OCI-LY1 (cell line): ENCODE measurements around the gene GSTM1.
"Not testable (repeated sequence)": the region's sequence is repeated elsewhere in the genome, so short reads cannot be mapped to it uniquely, and the experiment has no call there.

Experiments used
- H2AFZ ChIP-seq: fragments of 200-600 bp; sonication (generic), shearing (Covaris generic); 2 replicates; pipeline ENCODE4 v1.6.0; 2014; ENCODE audit warnings: antibody characterized with exemption, mild to moderate bottlenecking, low read length
- H3F3A ChIP-seq: fragments of 200-600 bp; sonication (generic), shearing (Covaris generic); 2 replicates; pipeline ENCODE4 v1.6.0; 2014; ENCODE audit warnings: mild to moderate bottlenecking, antibody characterized with exemption, low read length, moderate library complexity; ENCODE audit not compliant: insufficient read depth
- H3K27ac ChIP-seq: fragments of 200-600 bp; sonication (generic); 2 replicates; pipeline ENCODE4 v1.5.1; 2014; ENCODE audit warnings: low read length, mixed run types, mild to moderate bottlenecking, low read depth; ENCODE audit not compliant: poor library complexity, severe bottlenecking
- H3K27me3 ChIP-seq: fragments of 200-600 bp; sonication (generic); 2 replicates; pipeline ENCODE4 v1.6.0; 2014; ENCODE audit warnings: antibody characterized with exemption, mild to moderate bottlenecking, low read length, moderate library complexity; ENCODE audit not compliant: insufficient read depth
- H3K36me3 ChIP-seq: fragments of 200-600 bp; sonication (generic); 2 replicates; pipeline ENCODE4 v1.6.1; 2014; ENCODE audit warnings: mild to moderate bottlenecking, antibody characterized with exemption, low read length, moderate library complexity, mixed read lengths; ENCODE audit not compliant: insufficient read depth
- H3K4me1 ChIP-seq: fragments of 200-600 bp; sonication (generic); 2 replicates; pipeline ENCODE4 v1.5.1; 2014; ENCODE audit warnings: mild to moderate bottlenecking, low read length, moderate library complexity; ENCODE audit not compliant: insufficient read depth, severe bottlenecking
- H3K4me2 ChIP-seq: fragments of 200-600 bp; sonication (generic), shearing (Covaris generic); 2 replicates; pipeline ENCODE4 v1.6.1; 2014; ENCODE audit warnings: low read length
- H3K4me3 ChIP-seq: fragments of 200-600 bp; sonication (generic); 2 replicates; pipeline ENCODE4 v1.5.1; 2014; ENCODE audit warnings: low read length, low read depth, mild to moderate bottlenecking, mixed read lengths; ENCODE audit not compliant: poor library complexity, severe bottlenecking
- H3K79me2 ChIP-seq: fragments of 200-600 bp; shearing (Covaris generic); 2 replicates; pipeline ENCODE4 v1.6.1; 2016; ENCODE audit warnings: mixed run types, low read length, mixed read lengths; ENCODE audit not compliant: insufficient read depth
- H3K9ac ChIP-seq: fragments of 200-600 bp; sonication (generic), shearing (Covaris generic); 2 replicates; pipeline ENCODE4 v1.6.1; 2014; ENCODE audit warnings: mild to moderate bottlenecking, low read length, mixed read lengths
- H3K9me2 ChIP-seq: fragments of 200-600 bp; sonication (generic), shearing (Covaris generic); 2 replicates; pipeline ENCODE4 v1.6.1; 2014; ENCODE audit warnings: low read depth, mild to moderate bottlenecking, low read length, mixed read lengths
- H3K9me3 ChIP-seq: fragments of 200-600 bp; shearing (Covaris generic); 2 replicates; pipeline ENCODE4 v1.6.1; 2014; ENCODE audit warnings: low read length, mixed read lengths
- H4K20me1 ChIP-seq: fragments of 200-600 bp; sonication (generic), shearing (Covaris generic); 2 replicates; pipeline ENCODE4 v1.6.0; 2016; ENCODE audit warnings: mild to moderate bottlenecking, low read length; ENCODE audit not compliant: insufficient read depth
- EZH2 ChIP-seq: fragments of 200-600 bp; sonication (generic), shearing (Covaris generic); IDR thresholded peaks from 2 replicates; pipeline ENCODE4 v1.8.0; 2017; ENCODE audit warnings: borderline replicate concordance, mixed run types, mild to moderate bottlenecking, antibody characterized with exemption, low read length, moderate library complexity, mixed read lengths
- TF ChIP-seq, protein P1 (sequence below): fragments of 200-600 bp; sonication (generic), shearing (Covaris generic); IDR thresholded peaks from 2 replicates; pipeline ENCODE4 v1.5.1; 2017; ENCODE audit warnings: mild to moderate bottlenecking, antibody characterized with exemption, low read length, moderate library complexity, mixed read lengths

Gene GSTM1

DNA sequence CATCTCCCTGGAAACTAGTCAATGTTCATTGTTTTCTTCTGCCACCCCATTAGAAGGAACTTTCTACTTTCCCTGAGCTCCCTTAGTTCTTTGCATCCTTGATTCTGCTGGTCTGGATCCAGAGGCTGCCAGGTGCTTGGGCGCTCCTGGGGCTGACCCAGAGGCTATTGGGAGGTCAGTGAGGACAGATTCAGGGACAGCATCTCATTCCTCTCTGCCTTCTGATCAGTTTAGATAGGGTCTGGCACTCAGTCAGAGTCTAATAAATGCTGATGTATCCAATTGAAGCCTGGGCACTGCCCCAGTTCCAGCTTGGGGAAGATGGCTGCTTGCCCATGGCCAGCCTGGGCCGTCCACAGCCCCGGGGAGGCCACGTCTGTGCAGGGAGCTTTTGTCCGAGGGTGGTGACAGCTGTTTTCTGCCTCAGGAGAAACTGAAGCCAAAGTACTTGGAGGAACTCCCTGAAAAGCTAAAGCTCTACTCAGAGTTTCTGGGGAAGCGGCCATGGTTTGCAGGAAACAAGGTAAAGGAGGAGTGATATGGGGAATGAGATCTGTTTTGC lies 2.3 kb downstream of the GSTM1 start:
- Histone ChIP-seq H2AFZ (no peak overlapping the region), H3K9ac (no peak overlapping the region), H4K20me1 (no peaks in the 10 kb centered on the region), H3F3A (no peaks in the 10 kb centered on the region), H3K4me3 (no peak overlapping the region), H3K4me1 (peaks cover 6% of the 10 kb centered on the region), H3K4me2 (no peak overlapping the region), H3K9me3 (no peaks in the 10 kb centered on the region), H3K27ac (no peak overlapping the region), H3K27me3 (no peaks in the 10 kb centered on the region), H3K36me3 (no peaks in the 10 kb centered on the region), H3K79me2 (no peaks in the 10 kb centered on the region), H3K9me2 (no peaks in the 10 kb centered on the region)
- TF ChIP-seq, protein P1, sequence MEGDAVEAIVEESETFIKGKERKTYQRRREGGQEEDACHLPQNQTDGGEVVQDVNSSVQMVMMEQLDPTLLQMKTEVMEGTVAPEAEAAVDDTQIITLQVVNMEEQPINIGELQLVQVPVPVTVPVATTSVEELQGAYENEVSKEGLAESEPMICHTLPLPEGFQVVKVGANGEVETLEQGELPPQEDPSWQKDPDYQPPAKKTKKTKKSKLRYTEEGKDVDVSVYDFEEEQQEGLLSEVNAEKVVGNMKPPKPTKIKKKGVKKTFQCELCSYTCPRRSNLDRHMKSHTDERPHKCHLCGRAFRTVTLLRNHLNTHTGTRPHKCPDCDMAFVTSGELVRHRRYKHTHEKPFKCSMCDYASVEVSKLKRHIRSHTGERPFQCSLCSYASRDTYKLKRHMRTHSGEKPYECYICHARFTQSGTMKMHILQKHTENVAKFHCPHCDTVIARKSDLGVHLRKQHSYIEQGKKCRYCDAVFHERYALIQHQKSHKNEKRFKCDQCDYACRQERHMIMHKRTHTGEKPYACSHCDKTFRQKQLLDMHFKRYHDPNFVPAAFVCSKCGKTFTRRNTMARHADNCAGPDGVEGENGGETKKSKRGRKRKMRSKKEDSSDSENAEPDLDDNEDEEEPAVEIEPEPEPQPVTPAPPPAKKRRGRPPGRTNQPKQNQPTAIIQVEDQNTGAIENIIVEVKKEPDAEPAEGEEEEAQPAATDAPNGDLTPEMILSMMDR, result no peak
- no peak for TF ChIP-seq EZH2

DNA sequence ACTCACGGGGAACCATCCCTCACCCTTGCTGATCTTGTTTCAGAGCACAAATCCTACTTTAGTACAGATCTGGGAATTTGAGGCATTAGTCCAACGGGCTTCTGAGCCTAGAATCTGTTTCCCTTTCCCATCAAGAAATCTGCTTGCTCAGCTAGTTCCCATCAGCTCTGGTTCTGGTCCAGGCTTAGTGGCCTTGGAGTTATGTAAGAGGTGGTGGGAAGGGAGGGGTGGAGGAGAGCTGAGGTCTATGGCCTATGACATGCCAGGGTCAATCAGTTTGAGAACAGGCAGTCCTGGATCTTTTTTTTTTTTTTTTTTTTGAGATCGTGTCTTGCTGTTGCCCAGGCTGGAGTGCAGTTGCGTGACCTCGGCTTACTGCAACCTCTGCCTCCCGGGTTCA lies 4.1 kb downstream of the GSTM1 start:
- peaks cover 6% of the 10 kb centered on the region for H3K4me1 ChIP-seq
- no peak overlapping the region for H3K4me3 ChIP-seq
- no peaks in the 10 kb centered on the region for H3K27me3 ChIP-seq
- no peaks in the 10 kb centered on the region for H4K20me1 ChIP-seq
- H3F3A ChIP-seq, result no peaks in the 10 kb centered on the region
- no peaks in the 10 kb centered on the region for H3K9me3 ChIP-seq
- TF ChIP-seq, protein P1, result no peak
- TF ChIP-seq EZH2, result no peak
- H3K9me2 ChIP-seq, result no peaks in the 10 kb centered on the region
- no peaks in the 10 kb centered on the region for H3K79me2 ChIP-seq
- H3K4me2 ChIP-seq, result no peak overlapping the region
- H2AFZ ChIP-seq, result no peak overlapping the region
- no peaks in the 10 kb centered on the region for H3K36me3 ChIP-seq
- H3K9ac ChIP-seq, result no peak overlapping the region
- no peak overlapping the region for H3K27ac ChIP-seq

DNA sequence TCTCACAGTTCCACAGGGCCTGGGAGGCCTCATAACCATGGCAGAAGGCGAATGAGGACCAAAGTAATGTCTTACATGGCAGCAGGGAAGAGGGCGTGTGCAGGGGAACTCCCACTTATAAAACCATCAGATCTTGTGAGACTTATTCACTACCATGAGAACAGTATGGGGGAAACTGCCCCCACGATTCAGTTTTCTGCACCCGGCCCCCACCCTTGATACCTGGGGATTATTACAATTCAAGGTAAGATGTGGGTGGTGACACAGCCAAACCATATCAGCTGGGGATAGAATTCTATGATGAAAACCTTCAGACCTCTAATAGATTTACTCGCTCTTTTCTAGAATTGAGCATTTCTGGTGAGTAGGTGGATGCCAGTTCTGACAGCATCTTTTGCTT lies 6.8 kb downstream of the GSTM1 start:
- not testable (repeated sequence) for H3K36me3 ChIP-seq, H3K27me3 ChIP-seq, H4K20me1 ChIP-seq, H2AFZ ChIP-seq, H3K79me2 ChIP-seq, H3K9ac ChIP-seq, H3K4me1 ChIP-seq, H3K9me2 ChIP-seq, H3K9me3 ChIP-seq, H3K27ac ChIP-seq, H3F3A ChIP-seq, H3K4me3 ChIP-seq, H3K4me2 ChIP-seq

DNA sequence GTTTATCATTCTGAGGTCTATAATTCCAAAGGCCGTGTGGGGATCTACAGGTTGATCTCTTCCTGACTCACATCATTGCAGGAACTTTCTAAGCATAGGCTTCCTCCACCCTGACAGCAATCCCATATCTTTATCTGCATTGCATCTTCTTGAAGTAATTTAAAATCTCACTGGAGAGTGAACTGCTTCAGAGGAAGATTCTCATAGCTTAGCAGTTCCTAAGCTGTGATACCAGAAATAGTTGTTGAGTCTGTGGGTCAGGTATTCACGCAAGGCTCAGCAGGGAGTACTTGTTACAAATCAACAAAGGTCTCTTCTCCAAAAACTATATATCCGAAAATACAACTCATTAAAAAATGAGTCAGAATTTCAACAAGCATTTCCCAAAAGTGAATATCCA lies 7.5 kb downstream of the GSTM1 start:
- H3K9ac ChIP-seq, H3K4me3 ChIP-seq: not testable (repeated sequence)

More for the DNA sequence above, 7.5 kb downstream of the GSTM1 start:
- not testable (repeated sequence) for H3K4me2 ChIP-seq, H4K20me1 ChIP-seq, H3F3A ChIP-seq, H2AFZ ChIP-seq, H3K4me1 ChIP-seq, H3K9me3 ChIP-seq, H3K36me3 ChIP-seq, H3K27me3 ChIP-seq, H3K27ac ChIP-seq, H3K9me2 ChIP-seq, H3K79me2 ChIP-seq
